Measurements from ENCODE around the gene KIF5C.

The KIF5C gene

GRCh38 chr2:148918554-148918953, 43.5 kb downstream of the KIF5C start:
- Histone ChIP-seq H3K9me3 (ENCODE audit: control insufficient read depth, low read length) (peaks cover 15% of the 10 kb centered on the region), H2BK15ac (ENCODE audit: low read depth, poor library complexity, severe bottlenecking) (no peak overlapping the region), H3K4me3 (ENCODE audit: insufficient read depth in 1 of 2, low read depth in 1 of 2, low read length in 2 of 2) (no peak overlapping the region), H2AFZ (ENCODE audit: low read depth, low read length) (no peak overlapping the region), H3K4me1 (ENCODE audit: control insufficient read depth, insufficient read depth, low read depth, low read length) (no peaks in the 10 kb centered on the region), H3K4ac (ENCODE audit: low read depth in 1 of 2, low read length in 2 of 2) (no peak overlapping the region), H3K14ac (ENCODE audit: low read length in 2 of 2) (no peak overlapping the region), H3K4me2 (ENCODE audit: low read length, poor library complexity, severe bottlenecking) (no peak overlapping the region), H3K23ac (ENCODE audit: low read length in 2 of 2) (no peak overlapping the region), H3K9ac (ENCODE audit: low read length) (no peak overlapping the region), H2BK120ac (ENCODE audit: low read depth, low read length) (no peak overlapping the region), H4K8ac (ENCODE audit: low read length) (no peak overlapping the region), H3K27ac (ENCODE audit: low read length, poor library complexity, severe bottlenecking) (no peak overlapping the region), H4K91ac (ENCODE audit: low read length) (no peak overlapping the region), H3K79me1 (replicated peaks; ENCODE audit: low read length, poor library complexity, severe bottlenecking) (no peaks in the 10 kb centered on the region), H3K27me3 (ENCODE audit: control insufficient read depth in 1 of 2, insufficient read depth in 1 of 2, low read length in 2 of 2) (peaks cover 0 to 3% of the 10 kb centered on the region in 2 experiments), H3K18ac (ENCODE audit: low read depth in 1 of 2, low read length in 2 of 2) (no peak overlapping the region), H2BK5ac (ENCODE audit: low read depth, low read length, poor library complexity, severe bottlenecking) (no peak overlapping the region), H2BK12ac (ENCODE audit: low read length in 2 of 2) (no peak overlapping the region), H3K36me3 (ENCODE audit: control insufficient read depth in 1 of 2, insufficient read depth in 2 of 2, low read depth in 1 of 2, low read length in 2 of 2) (no peaks in the 10 kb centered on the region), H2AK5ac (ENCODE audit: low read length, severe bottlenecking) (no peak overlapping the region)
- DNase-seq: no peak
- 54% methylated on average over 2 of the region's 2 CpGs for WGBS

- H2BK5ac ChIP-seq (ENCODE audit: low read depth, low read length, poor library complexity, severe bottlenecking): no peak overlapping the region
- H2AFZ ChIP-seq (ENCODE audit: low read depth, low read length): no peak overlapping the region
- H4K8ac ChIP-seq (ENCODE audit: low read length): no peak overlapping the region
- H3K9me3 ChIP-seq (ENCODE audit: control insufficient read depth, low read length): peaks cover 15% of the 10 kb centered on the region
- no peak overlapping the region for H2BK120ac ChIP-seq (ENCODE audit: low read depth, low read length)
- no peak overlapping the region for H3K18ac ChIP-seq (ENCODE audit: low read depth in 1 of 2, low read length in 2 of 2)
- no peak overlapping the region for H3K9ac ChIP-seq (ENCODE audit: low read length)
- peaks cover 0 to 6% of the 10 kb centered on the region in 2 experiments for H3K27me3 ChIP-seq (ENCODE audit: control insufficient read depth in 1 of 2, insufficient read depth in 1 of 2, low read length in 2 of 2)
- WGBS: 82% methylated on average over 1 of the region's 1 CpG
- no peaks in the 10 kb centered on the region for H3K79me1 ChIP-seq (replicated peaks; ENCODE audit: low read length, poor library complexity, severe bottlenecking)
- no peaks in the 10 kb centered on the region for H3K4me1 ChIP-seq (ENCODE audit: control insufficient read depth, insufficient read depth, low read depth, low read length)
- H3K4me3 ChIP-seq (ENCODE audit: insufficient read depth in 1 of 2, low read depth in 1 of 2, low read length in 2 of 2): no peak overlapping the region
- H2BK15ac ChIP-seq (ENCODE audit: low read depth, poor library complexity, severe bottlenecking): no peak overlapping the region
- H2BK12ac ChIP-seq (ENCODE audit: low read length in 2 of 2): no peak overlapping the region
- H3K27ac ChIP-seq (ENCODE audit: low read length, poor library complexity, severe bottlenecking): no peak overlapping the region
- no peak overlapping the region for H2AK5ac ChIP-seq (ENCODE audit: low read length, severe bottlenecking)
- H3K36me3 ChIP-seq (ENCODE audit: control insufficient read depth in 1 of 2, insufficient read depth in 2 of 2, low read depth in 1 of 2, low read length in 2 of 2): no peaks in the 10 kb centered on the region
- no peak overlapping the region for H3K4me2 ChIP-seq (ENCODE audit: low read length, poor library complexity, severe bottlenecking)
- no peak overlapping the region for H4K91ac ChIP-seq (ENCODE audit: low read length)
- no peak for DNase-seq
- no peak overlapping the region for H3K4ac ChIP-seq (ENCODE audit: low read depth in 1 of 2, low read length in 2 of 2)
- H3K14ac ChIP-seq (ENCODE audit: low read length in 2 of 2): no peak overlapping the region
- no peak overlapping the region for H3K23ac ChIP-seq (ENCODE audit: low read length in 2 of 2)
These were observed 45.5 kb downstream of the KIF5C start for GRCh38 chr2:148920559-148920958.

GRCh38 chr2:148922062-148922461, 47.0 kb downstream of the KIF5C start:
- no peak overlapping the region for H3K4me3 ChIP-seq (ENCODE audit: insufficient read depth in 1 of 2, low read depth in 1 of 2, low read length in 2 of 2)
- no peak overlapping the region for H2AK5ac ChIP-seq (ENCODE audit: low read length, severe bottlenecking)
- H3K4me2 ChIP-seq (ENCODE audit: low read length, poor library complexity, severe bottlenecking): no peak overlapping the region
- H3K4me1 ChIP-seq (ENCODE audit: control insufficient read depth, insufficient read depth, low read depth, low read length): no peaks in the 10 kb centered on the region
- no peak overlapping the region for H3K18ac ChIP-seq (ENCODE audit: low read depth in 1 of 2, low read length in 2 of 2)
- 95% methylated on average over 5 of the region's 5 CpGs for WGBS
- H3K14ac ChIP-seq (ENCODE audit: low read length in 2 of 2): no peak overlapping the region
- H3K23ac ChIP-seq (ENCODE audit: low read length in 2 of 2): no peak overlapping the region
- no peak overlapping the region for H2BK15ac ChIP-seq (ENCODE audit: low read depth, poor library complexity, severe bottlenecking)
- H2BK5ac ChIP-seq (ENCODE audit: low read depth, low read length, poor library complexity, severe bottlenecking): no peak overlapping the region
- no peak overlapping the region for H2AFZ ChIP-seq (ENCODE audit: low read depth, low read length)
- H3K4ac ChIP-seq (ENCODE audit: low read depth in 1 of 2, low read length in 2 of 2): no peak overlapping the region
- H3K9me3 ChIP-seq (ENCODE audit: control insufficient read depth, low read length): peaks cover 15% of the 10 kb centered on the region
- H2BK12ac ChIP-seq (ENCODE audit: low read length in 2 of 2): no peak overlapping the region
- H4K8ac ChIP-seq (ENCODE audit: low read length): no peak overlapping the region
- H3K27ac ChIP-seq (ENCODE audit: low read length, poor library complexity, severe bottlenecking): no peak overlapping the region
- no peaks in the 10 kb centered on the region for H3K36me3 ChIP-seq (ENCODE audit: control insufficient read depth in 1 of 2, insufficient read depth in 2 of 2, low read depth in 1 of 2, low read length in 2 of 2)
- H3K79me1 ChIP-seq (replicated peaks; ENCODE audit: low read length, poor library complexity, severe bottlenecking): no peaks in the 10 kb centered on the region
- no peak overlapping the region for H2BK120ac ChIP-seq (ENCODE audit: low read depth, low read length)
- no peak overlapping the region for H3K9ac ChIP-seq (ENCODE audit: low read length)
- no peak for DNase-seq
- peaks cover 0 to 6% of the 10 kb centered on the region in 2 experiments for H3K27me3 ChIP-seq (ENCODE audit: control insufficient read depth in 1 of 2, insufficient read depth in 1 of 2, low read length in 2 of 2)
- no peak overlapping the region for H4K91ac ChIP-seq (ENCODE audit: low read length)

GRCh38 chr2:148922776-148923475, 47.9 kb downstream of the KIF5C start:
- Histone ChIP-seq H3K14ac (ENCODE audit: low read length in 2 of 2) (no peak overlapping the region), H2BK120ac (ENCODE audit: low read depth, low read length) (no peak overlapping the region), H3K4me2 (ENCODE audit: low read length, poor library complexity, severe bottlenecking) (no peak overlapping the region), H4K91ac (ENCODE audit: low read length) (no peak overlapping the region), H3K23ac (ENCODE audit: low read length in 2 of 2) (no peak overlapping the region), H3K9ac (ENCODE audit: low read length) (no peak overlapping the region), H2AK5ac (ENCODE audit: low read length, severe bottlenecking) (no peak overlapping the region), H3K36me3 (ENCODE audit: control insufficient read depth in 1 of 2, insufficient read depth in 2 of 2, low read depth in 1 of 2, low read length in 2 of 2) (no peaks in the 10 kb centered on the region), H3K9me3 (ENCODE audit: control insufficient read depth, low read length) (peaks cover 15% of the 10 kb centered on the region), H2BK5ac (ENCODE audit: low read depth, low read length, poor library complexity, severe bottlenecking) (no peak overlapping the region), H3K27ac (ENCODE audit: low read length, poor library complexity, severe bottlenecking) (no peak overlapping the region), H3K27me3 (ENCODE audit: control insufficient read depth in 1 of 2, insufficient read depth in 1 of 2, low read length in 2 of 2) (peaks cover 0 to 6% of the 10 kb centered on the region in 2 experiments), H2BK15ac (ENCODE audit: low read depth, poor library complexity, severe bottlenecking) (no peak overlapping the region), H3K4me3 (ENCODE audit: insufficient read depth in 1 of 2, low read depth in 1 of 2, low read length in 2 of 2) (no peak overlapping the region), H3K18ac (ENCODE audit: low read depth in 1 of 2, low read length in 2 of 2) (no peak overlapping the region), H3K4ac (ENCODE audit: low read depth in 1 of 2, low read length in 2 of 2) (no peak overlapping the region), H2BK12ac (ENCODE audit: low read length in 2 of 2) (no peak overlapping the region), H2AFZ (ENCODE audit: low read depth, low read length) (no peak overlapping the region), H4K8ac (ENCODE audit: low read length) (no peak overlapping the region), H3K79me1 (replicated peaks; ENCODE audit: low read length, poor library complexity, severe bottlenecking) (no peaks in the 10 kb centered on the region), H3K4me1 (ENCODE audit: control insufficient read depth, insufficient read depth, low read depth, low read length) (no peaks in the 10 kb centered on the region)
- no peak for DNase-seq
- WGBS: 93% methylated on average over 1 of the region's 3 CpGs

All from mesenchymal stem cell (in vitro differentiated cells and primary cell).